Brain pericyte (primary cell): Measurements from ENCODE around the gene SH3BP4.
"Not testable (repeated sequence)": the region's sequence is repeated elsewhere in the genome, so short reads cannot be mapped to it uniquely, and the experiment has no call there.

Source experiments
- DNase-seq: peaks from one replicate; pipeline ENCODE4 v3.0.0-alpha.2; 2012; ENCODE audit warnings: low read depth, low spot score

The SH3BP4 gene

DNA sequence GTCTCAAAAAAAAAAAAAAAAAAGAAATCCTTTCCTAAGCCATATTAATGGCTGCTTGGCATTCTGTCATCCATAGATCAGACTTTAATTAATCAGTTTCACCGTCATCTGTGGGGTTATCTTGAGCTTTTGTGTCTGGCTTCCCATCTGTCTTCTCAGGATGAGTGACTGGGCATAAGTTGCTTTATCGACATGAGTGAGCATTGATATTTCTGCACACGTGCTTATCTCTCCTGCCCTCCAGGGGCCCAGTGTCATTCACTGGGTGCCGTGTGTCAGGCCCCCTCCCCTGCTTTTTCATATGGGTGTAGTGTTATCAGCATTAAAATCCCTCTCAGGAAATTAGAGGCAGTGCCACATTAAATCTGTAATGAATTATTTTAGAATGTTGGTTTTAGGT is 65.6 kb downstream of the SH3BP4 start:
- no peak for DNase-seq

DNA sequence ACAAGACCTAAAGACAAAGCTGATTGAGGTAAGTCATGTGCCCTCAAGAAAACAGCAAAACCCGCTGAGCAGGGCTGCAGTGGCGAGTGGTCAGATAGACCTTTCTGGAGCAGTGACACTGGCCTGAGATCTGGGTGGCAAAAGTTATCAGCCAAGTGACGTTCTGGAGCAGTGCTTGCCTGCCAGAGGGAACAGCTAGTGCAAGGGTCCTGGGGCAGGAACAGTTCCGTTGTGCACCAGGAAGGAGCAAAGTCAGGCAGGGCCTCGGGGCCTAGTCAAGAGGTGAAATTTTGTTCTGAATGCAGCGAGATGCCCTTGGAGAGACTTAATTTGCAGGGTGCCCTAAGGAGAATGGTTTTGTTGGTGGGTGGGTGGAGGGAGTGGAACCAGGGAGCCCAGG is 67.0 kb downstream of the SH3BP4 start:
- DNase-seq: no peak

GRCh38 chr2:235020141-235020540 is 68.3 kb downstream of the SH3BP4 start:
- not testable (repeated sequence) for DNase-seq

- DNase-seq: no peak
These were observed 69.9 kb downstream of the SH3BP4 start for GRCh38 chr2:235021752-235022151.

GRCh38 chr2:235024191-235024860 is 72.5 kb downstream of the SH3BP4 start:
- no peak for DNase-seq

GRCh38 chr2:235024931-235025773 is 73.3 kb downstream of the SH3BP4 start:
- no peak for DNase-seq

- no peak for DNase-seq
These were observed 74.2 kb downstream of the SH3BP4 start for GRCh38 chr2:235025800-235026536.

GRCh38 chr2:235026649-235027557 is 75.1 kb downstream of the SH3BP4 start:
- DNase-seq: no peak

DNA sequence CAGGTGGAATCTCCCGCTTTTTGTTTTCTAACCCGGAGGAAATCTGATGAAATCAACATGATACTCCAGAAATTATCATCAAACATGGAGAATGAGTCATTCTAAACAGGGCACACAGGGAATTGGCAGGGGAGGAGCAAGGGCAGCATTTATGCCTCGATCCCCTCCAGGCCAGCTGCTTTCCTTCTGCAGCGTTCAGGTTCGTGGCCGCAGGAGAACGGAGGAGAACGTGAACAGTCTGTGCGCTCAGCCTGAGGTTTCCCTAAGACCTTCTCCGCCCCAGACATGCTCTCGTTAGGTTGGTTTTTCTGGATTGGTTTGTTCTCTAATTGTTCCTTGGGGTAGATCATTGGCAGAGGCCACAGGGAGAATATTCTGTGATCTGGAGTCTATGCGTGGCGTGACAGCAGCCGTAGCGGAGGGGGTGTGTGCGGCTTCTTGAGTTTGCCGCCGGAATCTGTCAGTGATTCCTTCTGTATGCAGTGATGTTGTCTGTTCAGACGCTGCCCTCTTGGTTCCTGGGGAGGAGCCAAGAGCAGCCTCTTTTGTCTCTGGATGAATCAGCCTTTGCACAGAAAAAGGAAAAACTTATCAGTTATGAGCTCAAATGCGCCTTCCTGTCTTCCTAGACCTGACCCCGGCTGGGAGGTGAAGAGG is 75.9 kb downstream of the SH3BP4 start:
- DNase-seq: no peak

- no peak for DNase-seq
These were observed 76.8 kb downstream of the SH3BP4 start for GRCh38 chr2:235028646-235029045.

DNA sequence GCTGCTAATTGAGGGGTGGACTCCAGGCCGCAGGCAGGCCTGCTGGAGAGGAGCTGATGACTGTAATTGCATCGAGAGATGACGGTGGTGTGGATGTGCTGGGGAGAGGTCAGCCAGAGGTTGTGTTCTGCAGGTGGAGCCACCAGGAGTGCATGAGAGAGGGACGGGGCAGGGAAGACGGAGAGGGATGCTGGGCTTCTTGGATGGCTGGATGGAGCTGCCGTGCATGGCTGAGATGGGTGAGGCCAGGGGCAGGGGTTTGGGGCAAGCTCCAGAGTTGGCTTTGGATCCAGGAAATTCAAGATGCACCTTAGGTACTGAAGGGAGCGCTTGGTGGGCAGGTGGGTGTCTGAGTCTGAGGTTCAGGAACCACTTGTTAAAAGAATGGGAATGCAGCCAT is 77.2 kb downstream of the SH3BP4 start:
- DNase-seq: no peak

- DNase-seq: no peak
These were observed 78.3 kb downstream of the SH3BP4 start for GRCh38 chr2:235030126-235030525.

GRCh38 chr2:235030936-235031335 is 79.1 kb downstream of the SH3BP4 start:
- no peak for DNase-seq

GRCh38 chr2:235031686-235032373 is 80.0 kb downstream of the SH3BP4 start:
- DNase-seq: no peak

DNA sequence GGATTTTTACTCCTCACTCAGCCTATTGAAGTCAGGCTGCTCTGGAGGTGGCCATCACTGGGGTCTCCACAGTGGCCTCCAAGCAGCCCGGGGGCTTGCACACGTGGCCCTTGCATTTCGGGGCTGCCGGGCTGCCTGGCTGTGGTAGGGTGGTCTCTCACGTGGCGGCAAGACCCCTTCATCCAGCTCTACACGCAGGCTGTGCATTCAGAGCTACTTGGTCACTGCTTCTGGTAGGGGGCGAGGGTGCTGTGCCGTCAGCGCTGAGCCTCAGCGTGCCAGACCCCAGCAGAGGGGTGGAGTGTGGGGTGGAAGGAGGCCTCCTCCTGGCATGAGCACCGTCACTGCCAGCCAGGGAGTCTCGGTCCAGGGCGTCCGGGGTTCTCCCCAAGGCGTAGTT is 80.6 kb downstream of the SH3BP4 start:
- DNase-seq: no peak

GRCh38 chr2:235032949-235033348 is 81.1 kb downstream of the SH3BP4 start:
- no peak for DNase-seq

DNA sequence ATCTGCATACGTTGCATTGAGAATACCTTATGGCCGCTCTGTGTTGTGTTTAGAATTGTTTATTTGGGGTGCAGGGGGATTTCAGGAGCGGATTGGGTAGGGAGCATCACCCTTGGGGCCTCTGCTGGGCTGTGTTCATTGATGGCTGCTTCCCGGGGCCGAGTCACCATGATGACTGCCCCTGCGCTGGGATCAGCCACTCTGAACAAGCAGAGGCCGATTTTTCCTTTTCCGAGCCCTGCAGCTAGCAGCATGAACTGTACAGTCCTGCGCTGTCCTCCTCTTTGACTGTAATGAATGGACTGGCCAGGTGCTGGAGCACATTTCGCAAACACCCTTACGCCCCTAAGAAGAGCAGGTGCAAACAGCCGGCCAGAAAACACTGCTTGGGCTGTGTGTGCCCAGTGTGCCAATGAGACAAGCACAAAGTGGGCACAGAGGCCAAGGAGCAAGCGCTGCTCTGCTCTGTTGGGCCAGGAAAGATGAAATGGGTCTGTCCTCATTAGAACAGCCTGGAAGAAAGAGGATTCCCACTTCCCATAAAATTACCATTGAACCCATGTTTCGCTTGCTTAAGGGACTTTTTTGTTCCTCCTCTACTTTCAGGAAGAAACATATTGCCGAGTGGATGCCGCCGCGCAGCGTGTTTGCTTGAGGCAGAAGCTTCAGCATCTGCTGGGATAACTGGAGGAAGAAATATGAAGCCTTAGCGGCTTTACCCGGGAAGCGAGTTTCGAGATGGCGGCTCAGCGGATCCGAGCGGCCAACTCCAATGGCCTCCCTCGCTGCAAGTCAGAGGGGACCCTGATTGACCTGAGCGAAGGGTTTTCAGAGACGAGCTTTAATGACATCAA is 82.7 kb downstream of the SH3BP4 start:
- DNase-seq: no peak

- no peak for DNase-seq
These were observed 85.9 kb downstream of the SH3BP4 start for GRCh38 chr2:235037604-235038166.
